GDM1 (cell line): ENCODE data around the gene GXYLT2.

Experiments used
- DNase-seq: peaks from one replicate; lab custom pipeline; 2025; lab: John Stamatoyannopoulos, UW

Gene GXYLT2

GRCh38 chr3:72887705-72888545 lies at the start of gene GXYLT2:
TSS of gene GXYLT2 (plus strand) at chr3:72888046. CDS start at chr3:72888234, 188 bp downstream.
- peak; percentile 23 for DNase-seq

GRCh38 chr3:72839057-72839456 lies 48.8 kb upstream of the GXYLT2 start:
- no peak for DNase-seq

- no peak for DNase-seq
Observed at GRCh38 chr3:72844436-72844993, 43.3 kb upstream of the GXYLT2 start.

- no peak for DNase-seq
Observed at GRCh38 chr3:72846166-72846565, 41.7 kb upstream of the GXYLT2 start.

GRCh38 chr3:72847282-72847681 lies 40.6 kb upstream of the GXYLT2 start:
- DNase-seq: no peak

- DNase-seq: peak; percentile 89
Observed at GRCh38 chr3:72847751-72848702, 39.8 kb upstream of the GXYLT2 start, which contains the start of gene SHQ1. TSS of gene SHQ1 (minus strand) at chr3:72848445. CDS start at chr3:72848340, 105 bp downstream.

- no peak for DNase-seq
Observed at GRCh38 chr3:72848703-72849081, 39.2 kb upstream of the GXYLT2 start.

GRCh38 chr3:72855001-72855400 lies 32.8 kb upstream of the GXYLT2 start:
- no peak for DNase-seq

GRCh38 chr3:72860053-72860452 lies 27.8 kb upstream of the GXYLT2 start:
- no peak for DNase-seq

GRCh38 chr3:72860846-72861245 lies 27.0 kb upstream of the GXYLT2 start:
- no peak for DNase-seq

GRCh38 chr3:72862314-72863090 lies 25.3 kb upstream of the GXYLT2 start:
- DNase-seq: no peak

- DNase-seq: no peak
Observed at GRCh38 chr3:72872183-72872582, 15.7 kb upstream of the GXYLT2 start.

GRCh38 chr3:72887343-72887704 lies 522 bp upstream of the GXYLT2 start:
- no peak for DNase-seq

GRCh38 chr3:72888546-72889309 lies 882 bp downstream of the GXYLT2 start:
- DNase-seq: no peak

GRCh38 chr3:72889310-72890165 lies 1.7 kb downstream of the GXYLT2 start:
- no peak for DNase-seq

- no peak for DNase-seq
Observed at GRCh38 chr3:72890166-72890925, 2.5 kb downstream of the GXYLT2 start.

- no peak for DNase-seq
Observed at GRCh38 chr3:72891053-72891855, 3.4 kb downstream of the GXYLT2 start.

GRCh38 chr3:72892081-72892775 lies 4.4 kb downstream of the GXYLT2 start:
- DNase-seq: no peak
